ENCODE measurements around the gene EIF4A3.
"Not testable (repeated sequence)": the region's sequence is repeated elsewhere in the genome, so short reads cannot be mapped to it uniquely, and the experiment has no call there.

Gene EIF4A3

DNA sequence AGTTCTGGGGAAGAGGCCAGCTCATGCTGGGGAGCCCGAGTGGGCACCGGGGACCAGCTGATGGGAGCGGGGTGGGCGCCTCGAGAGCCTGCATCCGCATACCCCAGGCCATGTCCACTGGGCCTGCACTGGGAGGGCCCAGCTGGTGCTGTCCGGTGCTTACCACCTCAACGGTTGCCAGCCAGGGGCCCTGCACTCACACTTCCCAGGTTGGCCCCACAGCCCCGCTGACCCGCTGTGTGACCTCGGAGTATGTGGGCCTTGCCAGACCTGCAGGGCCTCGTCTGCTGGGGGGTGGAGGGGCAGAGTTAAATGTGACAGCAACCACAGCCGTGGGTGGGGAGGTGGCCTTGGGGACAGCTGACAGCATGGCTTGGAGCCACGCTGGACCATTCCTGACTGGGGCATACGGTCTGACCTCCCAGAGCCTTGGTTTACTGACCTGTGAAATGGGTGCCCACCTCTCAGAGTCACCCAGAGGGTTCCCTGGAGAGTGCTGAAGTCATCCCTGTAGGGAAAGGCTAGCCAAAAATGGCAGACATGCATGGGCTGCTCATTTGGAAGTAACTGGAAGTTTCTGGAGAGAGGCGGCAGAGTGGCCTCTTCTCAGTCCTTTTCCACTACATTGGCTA, 51.0 kb downstream of the EIF4A3 start:
- Histone ChIP-seq H3K27ac (no peak overlapping the region), H3K9me3 (ENCODE audit: control insufficient read depth, low read length) (no peaks in the 10 kb centered on the region), H3K79me2 (no peaks in the 10 kb centered on the region), H3K4me1 (no peaks in the 10 kb centered on the region), H3K27me3 (ENCODE audit: control insufficient read depth, insufficient read depth, low read length) (no peaks in the 10 kb centered on the region), H3K9ac (no peak overlapping the region), H3K4me3 (ENCODE audit: low read depth, low read length) (no peak overlapping the region), H3K36me3 (ENCODE audit: control insufficient read depth, insufficient read depth, low read length) (no peaks in the 10 kb centered on the region), H2AFZ (no peak overlapping the region), H3K4me2 (ENCODE audit: low read length) (no peak overlapping the region)
- TF ChIP-seq CTCF (IDR thresholded peaks at IDR 0.05): no peak

GRCh38 chr17:80095038-80095843, 51.7 kb downstream of the EIF4A3 start:
- no peak for TF ChIP-seq CTCF (IDR thresholded peaks at IDR 0.05)
- Histone ChIP-seq H3K9me3 (ENCODE audit: control insufficient read depth, low read length) (no peaks in the 10 kb centered on the region), H3K9ac (no peak overlapping the region), H2AFZ (no peak overlapping the region), H3K36me3 (ENCODE audit: control insufficient read depth, insufficient read depth, low read length) (no peaks in the 10 kb centered on the region), H3K27me3 (ENCODE audit: control insufficient read depth, insufficient read depth, low read length) (no peaks in the 10 kb centered on the region), H3K4me3 (ENCODE audit: low read depth, low read length) (no peak overlapping the region), H3K27ac (no peak overlapping the region), H3K4me1 (no peaks in the 10 kb centered on the region), H3K79me2 (no peaks in the 10 kb centered on the region), H3K4me2 (ENCODE audit: low read length) (no peak overlapping the region)

DNA sequence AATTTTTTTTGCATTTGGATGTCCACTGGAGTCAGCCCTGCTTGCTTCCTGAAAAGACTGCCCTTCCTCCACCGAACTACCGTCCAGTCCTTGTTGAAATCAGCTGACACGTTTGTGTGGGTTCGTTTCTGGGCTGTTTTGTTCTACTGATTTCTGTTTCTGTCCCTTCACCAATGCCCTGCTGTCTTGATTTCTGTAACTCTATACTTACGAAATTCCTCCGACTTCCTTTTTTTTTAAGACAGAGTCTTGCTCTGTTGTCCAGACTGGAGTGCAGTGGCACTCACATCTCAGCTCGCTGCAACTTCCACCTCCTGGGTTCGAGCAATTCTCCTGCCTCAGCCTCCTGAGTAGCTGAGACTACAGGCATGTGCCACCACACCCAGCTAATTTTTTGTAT, 54.0 kb downstream of the EIF4A3 start:
- H3K27me3 ChIP-seq (ENCODE audit: control insufficient read depth, insufficient read depth, low read length): no peaks in the 10 kb centered on the region
- no peak overlapping the region for H3K4me2 ChIP-seq (ENCODE audit: low read length)
- no peaks in the 10 kb centered on the region for H3K9me3 ChIP-seq (ENCODE audit: control insufficient read depth, low read length)
- TF ChIP-seq CTCF (IDR thresholded peaks at IDR 0.05): no peak
- H3K9ac ChIP-seq: no peak overlapping the region
- H3K4me1 ChIP-seq: no peaks in the 10 kb centered on the region
- H3K27ac ChIP-seq: no peak overlapping the region
- H3K36me3 ChIP-seq (ENCODE audit: control insufficient read depth, insufficient read depth, low read length): no peaks in the 10 kb centered on the region
- no peak overlapping the region for H3K4me3 ChIP-seq (ENCODE audit: low read depth, low read length)
- no peaks in the 10 kb centered on the region for H3K79me2 ChIP-seq
- H2AFZ ChIP-seq: no peak overlapping the region

GRCh38 chr17:80091376-80091775, 55.6 kb downstream of the EIF4A3 start:
- no peaks in the 10 kb centered on the region for H3K79me2 ChIP-seq
- H3K36me3 ChIP-seq (ENCODE audit: control insufficient read depth, insufficient read depth, low read length): no peaks in the 10 kb centered on the region
- H3K27me3 ChIP-seq (ENCODE audit: control insufficient read depth, insufficient read depth, low read length): no peaks in the 10 kb centered on the region
- H3K4me3 ChIP-seq (ENCODE audit: low read depth, low read length): no peak overlapping the region
- no peaks in the 10 kb centered on the region for H3K9me3 ChIP-seq (ENCODE audit: control insufficient read depth, low read length)
- no peak overlapping the region for H3K4me2 ChIP-seq (ENCODE audit: low read length)
- no peak for TF ChIP-seq CTCF (IDR thresholded peaks at IDR 0.05)
- H2AFZ ChIP-seq: no peak overlapping the region
- H3K27ac ChIP-seq: no peak overlapping the region
- no peaks in the 10 kb centered on the region for H3K4me1 ChIP-seq
- H3K9ac ChIP-seq: no peak overlapping the region

DNA sequence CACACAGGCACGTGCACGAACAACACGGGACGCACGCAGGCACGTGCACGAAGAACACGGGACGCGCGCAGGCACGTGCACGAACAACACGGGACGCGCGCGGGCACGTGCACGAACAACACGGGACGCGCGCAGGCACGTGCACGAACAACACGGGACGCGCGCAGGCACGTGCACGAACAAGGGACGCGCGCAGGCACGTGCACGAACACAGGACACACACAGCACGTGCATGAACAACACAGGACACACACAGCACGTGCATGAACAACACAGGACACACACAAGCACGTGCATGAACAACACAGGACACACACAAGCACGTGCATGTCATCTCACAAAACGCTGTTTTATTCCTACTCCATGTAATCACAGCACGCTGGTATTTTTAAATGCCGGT, 56.8 kb downstream of the EIF4A3 start:
- H3K79me2 ChIP-seq; H3K9me3 ChIP-seq (ENCODE audit: control insufficient read depth, low read length); H3K4me2 ChIP-seq (ENCODE audit: low read length); H3K9ac ChIP-seq; H3K4me3 ChIP-seq (ENCODE audit: low read depth, low read length); H3K27ac ChIP-seq; H3K36me3 ChIP-seq (ENCODE audit: control insufficient read depth, insufficient read depth, low read length); H3K27me3 ChIP-seq (ENCODE audit: control insufficient read depth, insufficient read depth, low read length); H3K4me1 ChIP-seq; H2AFZ ChIP-seq: not testable (repeated sequence)
